Measurements from ENCODE around the gene NRXN2. TPM values are rescaled to one million over a fixed set of nuclear protein-coding genes. Genes with fewer than 3 reads are reported as not detected.

The NRXN2 gene
- total and polyA plus RNA-seq, 11 donors, result 0.42 to 5.5 (median 0.92) TPM; not detected in 1

DNA sequence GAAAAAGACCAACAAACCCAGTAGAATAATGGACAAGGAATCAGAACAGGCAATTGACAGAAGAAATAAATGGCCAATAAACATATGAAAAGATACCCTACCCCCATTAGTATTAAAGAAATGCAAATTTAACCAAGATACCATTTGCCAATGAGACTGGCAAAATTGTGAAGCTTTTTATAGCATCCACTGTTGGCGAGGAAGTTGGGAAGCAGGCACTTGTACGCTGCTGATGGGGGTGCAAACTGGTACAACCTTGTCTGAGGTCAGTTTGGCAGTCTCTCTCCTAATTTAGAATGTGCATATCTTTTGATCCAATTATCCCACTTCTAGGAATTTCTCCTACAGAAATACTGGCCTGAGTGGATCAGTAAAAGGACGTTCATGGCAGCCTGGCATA lies 8.6 kb upstream of the NRXN2 start:
- Histone ChIP-seq H3K4me1 (peaks cover 0 to 7% (median 0%) of the 10 kb centered on the region in 12 donors), H3K36me3 (peaks cover 0 to 43% (median 16%) of the 10 kb centered on the region in 9 donors), H3K27me3 (no peaks in the 10 kb centered on the region), H3K4me3 (no peak overlapping the region), H3K9me3 (no peaks in the 10 kb centered on the region), H3K27ac (no peak overlapping the region)
- DNase-seq (no peak), ATAC-seq (no peak)
- TF ChIP-seq, protein P1, sequence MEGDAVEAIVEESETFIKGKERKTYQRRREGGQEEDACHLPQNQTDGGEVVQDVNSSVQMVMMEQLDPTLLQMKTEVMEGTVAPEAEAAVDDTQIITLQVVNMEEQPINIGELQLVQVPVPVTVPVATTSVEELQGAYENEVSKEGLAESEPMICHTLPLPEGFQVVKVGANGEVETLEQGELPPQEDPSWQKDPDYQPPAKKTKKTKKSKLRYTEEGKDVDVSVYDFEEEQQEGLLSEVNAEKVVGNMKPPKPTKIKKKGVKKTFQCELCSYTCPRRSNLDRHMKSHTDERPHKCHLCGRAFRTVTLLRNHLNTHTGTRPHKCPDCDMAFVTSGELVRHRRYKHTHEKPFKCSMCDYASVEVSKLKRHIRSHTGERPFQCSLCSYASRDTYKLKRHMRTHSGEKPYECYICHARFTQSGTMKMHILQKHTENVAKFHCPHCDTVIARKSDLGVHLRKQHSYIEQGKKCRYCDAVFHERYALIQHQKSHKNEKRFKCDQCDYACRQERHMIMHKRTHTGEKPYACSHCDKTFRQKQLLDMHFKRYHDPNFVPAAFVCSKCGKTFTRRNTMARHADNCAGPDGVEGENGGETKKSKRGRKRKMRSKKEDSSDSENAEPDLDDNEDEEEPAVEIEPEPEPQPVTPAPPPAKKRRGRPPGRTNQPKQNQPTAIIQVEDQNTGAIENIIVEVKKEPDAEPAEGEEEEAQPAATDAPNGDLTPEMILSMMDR (IDR thresholded peaks at IDR 0.05), result no peak
- no peak for TF ChIP-seq POLR2A (IDR thresholded peaks at IDR 0.05)
- intact Hi-C loops (cut with DNase I), result no loop called here
- 69 to 75% (median 70%) methylated on average over 3 of the region's 3 CpGs for WGBS, 4 donors

DNA sequence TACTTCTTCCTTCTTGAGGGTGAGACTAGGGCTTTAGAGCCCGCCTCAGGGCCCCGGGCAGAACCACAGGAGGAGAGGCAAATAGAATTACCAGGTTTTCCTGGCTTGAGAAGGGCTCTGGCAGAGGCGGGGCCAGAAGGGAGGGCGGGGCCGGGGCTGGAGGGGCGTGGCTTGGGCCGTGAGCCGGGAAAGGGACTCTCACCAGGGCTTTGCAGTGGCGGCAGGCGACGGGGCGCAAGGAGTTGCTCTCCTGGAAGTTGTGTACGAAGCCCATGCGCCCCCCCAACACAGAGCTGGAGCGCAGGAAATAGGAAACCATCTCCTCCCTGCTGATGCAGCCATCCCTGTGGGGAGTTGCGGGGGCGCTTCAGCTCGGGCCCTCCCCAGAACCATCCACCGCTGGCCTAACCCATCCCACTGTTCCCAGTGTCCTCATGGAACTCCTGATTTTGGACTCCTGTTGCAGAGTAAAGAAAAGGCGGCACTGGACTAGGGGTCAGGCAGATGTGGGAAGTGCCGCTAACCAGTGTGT lies 6.9 kb upstream of the NRXN2 start:
- peak in 1 of 5 donors; percentile 71 for DNase-seq
- H3K9me3 ChIP-seq, result no peaks in the 10 kb centered on the region
- no peak for TF ChIP-seq POLR2A (IDR thresholded peaks at IDR 0.05)
- TF ChIP-seq, protein P1 (IDR thresholded peaks at IDR 0.05), result no peak
- no peaks in the 10 kb centered on the region for H3K27me3 ChIP-seq
- H3K36me3 ChIP-seq, result peaks cover 0 to 30% (median 9%) of the 10 kb centered on the region in 9 donors
- intact Hi-C loops (cut with DNase I), result loop anchor here in 4 of 10 donors (10.0 kb wide), 3 partner anchors 65 to 285 kb away; no protein-coding TSS in a partner anchor
- no peak overlapping the region for H3K4me3 ChIP-seq
- peaks cover 0 to 7% (median 0%) of the 10 kb centered on the region in 12 donors for H3K4me1 ChIP-seq
- no peak overlapping the region for H3K27ac ChIP-seq
- WGBS, 4 donors, result 42 to 51% (median 45%) methylated on average over 20 to 21 of the region's 21 CpGs
- peak in 3 of 4 donors; percentile 43 to 55 (median 48) for ATAC-seq

DNA sequence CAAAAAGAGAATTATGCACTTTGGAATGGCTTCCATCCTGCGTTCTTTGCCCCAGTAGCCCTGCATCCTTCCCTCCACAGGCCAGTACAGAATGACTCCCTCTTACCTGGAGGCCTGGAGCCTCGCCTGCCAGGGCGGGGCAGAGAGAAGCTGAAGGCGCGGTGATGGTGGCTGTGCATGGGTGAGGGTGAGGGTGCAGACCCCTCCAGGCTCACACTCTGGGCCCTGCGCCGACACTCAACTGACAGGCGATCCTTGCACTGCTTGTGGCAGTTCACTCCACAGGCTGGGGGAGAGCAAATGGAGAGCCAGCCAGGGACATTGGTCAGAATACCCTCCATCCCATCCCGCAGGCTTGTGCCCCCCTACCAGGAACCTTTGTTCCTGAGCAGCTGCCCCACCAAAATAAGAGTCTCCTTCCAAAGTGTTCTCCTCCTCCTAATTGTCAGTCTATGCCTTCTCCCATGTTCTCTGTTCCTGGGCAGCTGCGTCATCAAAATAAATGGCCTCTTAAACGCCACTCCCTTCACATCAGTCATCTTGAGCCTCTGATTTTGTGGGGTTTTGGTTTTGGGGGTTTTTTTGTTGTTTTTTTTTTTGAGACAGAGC lies 5.9 kb upstream of the NRXN2 start:
- H3K4me1 ChIP-seq, result peaks cover 0 to 7% (median 0%) of the 10 kb centered on the region in 12 donors
- peak in 1 of 5 donors; percentile 40 for DNase-seq
- no peaks in the 10 kb centered on the region for H3K9me3 ChIP-seq
- H3K27me3 ChIP-seq, result no peaks in the 10 kb centered on the region
- WGBS, 4 donors, result 95 to 98% (median 97%) methylated on average over 11 of the region's 11 CpGs
- intact Hi-C loops (cut with DNase I), result loop anchor here in 4 of 10 donors (10.0 kb wide), 3 partner anchors 64 to 284 kb away; no protein-coding TSS in a partner anchor
- H3K4me3 ChIP-seq, result no peak overlapping the region
- H3K27ac ChIP-seq, result no peak overlapping the region
- H3K36me3 ChIP-seq, result peaks cover 0 to 26% (median 6%) of the 10 kb centered on the region in 9 donors
- TF ChIP-seq, protein P1 (IDR thresholded peaks at IDR 0.05), result no peak
- no peak for TF ChIP-seq POLR2A (IDR thresholded peaks at IDR 0.05)
- no peak for ATAC-seq

- WGBS, 4 donors, result 83 to 88% (median 85%) methylated on average over 7 of the region's 7 CpGs
- H3K36me3 ChIP-seq, result peaks cover 0 to 26% (median 0%) of the 10 kb centered on the region in 9 donors
- ATAC-seq, result no peak
- no peak overlapping the region for H3K4me3 ChIP-seq
- H3K27ac ChIP-seq, result no peak overlapping the region
- intact Hi-C loops (cut with DNase I), result loop anchor here in 4 of 10 donors (10.0 kb wide), 3 partner anchors 62 to 282 kb away; no protein-coding TSS in a partner anchor
- no peak for DNase-seq
- peaks cover 0 to 15% (median 4%) of the 10 kb centered on the region in 12 donors for H3K4me1 ChIP-seq
- H3K27me3 ChIP-seq, result peaks cover 0 to 9% (median under 1%) of the 10 kb centered on the region in 9 donors
- TF ChIP-seq POLR2A (IDR thresholded peaks at IDR 0.05), result no peak
- TF ChIP-seq, protein P1 (IDR thresholded peaks at IDR 0.05), result no peak
- H3K9me3 ChIP-seq, result no peaks in the 10 kb centered on the region
Observed at GRCh38 chr11:64726867-64727530, 4.0 kb upstream of the NRXN2 start.

Measured in heart left ventricle (tissue), 16 donors.